CD4-positive, alpha-beta T cell treated with Interleukin-6 for 4 hours (primary cell): ENCODE results near the gene CETN3.

Experiments used
- DNase-seq: peaks from one replicate; pipeline ENCODE4 v3.0.0-alpha.2; 2020; ENCODE audit warnings: mixed read lengths

CETN3 gene

GRCh38 chr5:90409318-90410177 is at the start of gene CETN3:
TSS of gene CETN3 (minus strand) at chr5:90409756. CDS start at chr5:90409661, 95 bp downstream.
- DNase-seq, result peak; percentile 90

DNA sequence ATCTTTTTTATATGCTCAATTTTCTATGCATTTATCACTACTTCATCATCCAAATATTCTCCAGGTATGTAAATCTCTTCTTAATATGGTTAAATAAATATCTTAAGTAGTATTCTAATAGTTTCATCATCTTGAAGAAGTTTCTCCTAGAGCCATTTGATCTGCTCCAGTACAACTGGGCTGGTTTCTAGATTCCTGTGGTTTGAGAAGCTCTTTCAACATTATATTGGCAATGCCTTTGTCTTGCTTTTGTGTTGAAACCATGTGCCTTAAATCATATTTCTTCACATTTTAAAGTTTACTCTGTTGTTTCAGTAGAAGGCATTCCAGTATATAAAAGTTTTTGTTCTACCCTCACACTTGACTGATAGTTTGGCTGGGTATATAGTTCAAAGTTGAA is 37.4 kb upstream of the CETN3 start:
- DNase-seq, result no peak

GRCh38 chr5:90440644-90441043 is 31.1 kb upstream of the CETN3 start:
- DNase-seq, result no peak

GRCh38 chr5:90438100-90438499 is 28.5 kb upstream of the CETN3 start:
- no peak for DNase-seq

DNA sequence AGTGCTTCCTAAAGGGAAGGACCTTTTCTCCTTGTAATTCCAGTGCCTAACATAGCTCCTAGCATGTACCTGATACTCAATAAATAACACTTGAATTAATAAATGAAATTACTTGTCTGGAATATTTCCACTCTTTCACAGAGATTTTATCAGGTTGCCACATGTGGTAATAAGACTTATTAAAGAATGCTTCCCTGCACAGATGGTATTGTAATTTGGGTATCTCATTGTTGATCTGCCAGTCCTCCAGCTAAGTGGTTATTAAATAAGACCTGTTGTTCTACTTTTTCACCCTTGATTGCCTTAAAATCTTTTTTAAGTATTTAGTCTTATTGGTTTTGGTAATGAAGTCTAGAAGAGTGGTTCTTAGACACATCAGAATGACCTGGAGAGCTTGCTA is 28.1 kb upstream of the CETN3 start:
- no peak for DNase-seq

GRCh38 chr5:90434116-90434714 is 24.7 kb upstream of the CETN3 start:
- DNase-seq, result peak; percentile 58

- no peak for DNase-seq
These were observed 14.7 kb upstream of the CETN3 start for GRCh38 chr5:90424245-90424644.

GRCh38 chr5:90421136-90421535 is 11.6 kb upstream of the CETN3 start:
- no peak for DNase-seq

DNA sequence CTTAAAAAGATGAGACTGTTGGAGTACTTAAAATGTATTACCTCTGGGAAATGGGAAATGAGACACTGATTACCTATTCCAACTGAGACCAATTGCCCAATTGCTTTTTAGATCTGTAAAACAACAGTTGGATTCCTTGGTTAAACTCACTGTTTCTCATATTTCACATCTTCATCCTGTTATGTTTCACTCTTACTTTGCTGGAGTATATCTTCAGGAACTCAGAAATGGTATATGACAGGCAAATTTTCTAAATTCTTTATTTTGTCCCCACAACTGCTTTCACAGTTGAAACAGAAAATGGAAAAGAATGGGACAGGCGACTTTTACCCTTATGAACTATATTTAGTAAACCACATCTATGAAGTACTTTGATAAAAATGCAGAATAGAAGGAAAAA is 8.7 kb upstream of the CETN3 start:
- DNase-seq, result no peak

DNA sequence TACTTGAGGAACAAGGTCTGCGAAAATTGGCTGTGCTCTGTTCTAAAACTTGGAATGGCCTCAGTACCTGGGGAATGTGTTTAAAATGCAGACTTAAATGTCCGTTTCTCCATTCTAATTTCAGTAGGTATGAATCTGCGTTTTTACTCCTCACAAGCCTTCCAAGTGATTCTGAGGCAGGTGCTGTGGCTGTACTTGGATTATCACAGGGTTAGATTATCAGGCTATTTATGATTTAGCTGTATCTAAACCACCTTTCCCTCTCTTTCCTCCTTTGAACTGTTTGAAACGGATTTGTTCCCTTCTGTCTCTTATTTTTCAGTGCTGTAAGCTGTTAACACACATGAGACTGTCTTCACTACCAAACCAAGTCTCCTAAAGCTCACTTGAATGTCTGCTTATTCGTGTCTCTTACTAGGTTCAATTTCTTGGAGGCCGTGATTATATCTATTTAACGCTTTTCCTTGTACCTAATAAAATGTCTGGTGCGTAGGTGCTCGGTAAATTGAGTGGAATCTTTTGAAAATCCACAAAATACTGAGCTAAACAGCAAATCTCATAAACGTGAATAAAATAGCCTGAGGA is 714 bp upstream of the CETN3 start:
- no peak for DNase-seq

DNA sequence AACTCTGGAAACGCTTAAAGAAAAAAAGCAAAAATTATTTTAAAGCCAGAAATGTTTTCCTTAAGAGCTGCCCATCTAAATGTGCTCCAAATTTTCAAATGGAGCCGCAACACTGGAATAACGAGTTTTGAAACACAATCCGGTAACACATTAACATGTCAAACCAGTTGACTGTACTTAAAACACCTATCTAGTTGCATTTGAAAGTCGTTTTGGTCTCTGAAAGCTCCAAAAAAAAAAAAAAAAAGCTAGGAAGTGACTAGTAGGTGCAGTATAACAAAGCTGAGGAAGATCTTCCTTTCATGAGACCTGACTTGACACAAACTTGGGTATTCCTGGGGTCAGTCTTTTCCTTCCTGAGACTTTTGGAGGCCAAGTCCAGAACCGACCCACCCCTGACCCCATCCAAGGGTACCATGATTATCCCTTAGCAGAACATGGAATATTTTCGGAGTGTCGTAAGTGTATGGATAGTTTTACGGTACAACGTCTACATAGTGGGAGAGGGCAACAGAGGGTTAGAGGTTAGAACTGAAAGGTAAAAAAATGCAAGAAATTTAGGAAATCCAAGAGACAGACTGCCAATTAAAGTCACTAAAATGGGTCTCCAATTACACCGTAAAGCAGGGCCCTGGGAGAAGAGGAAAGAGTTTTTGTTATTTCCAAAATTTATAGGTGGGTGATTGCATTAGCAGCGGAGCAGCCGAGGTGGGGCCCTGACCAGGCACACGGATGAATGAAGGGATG is 812 bp downstream of the CETN3 start:
- no peak for DNase-seq

DNA sequence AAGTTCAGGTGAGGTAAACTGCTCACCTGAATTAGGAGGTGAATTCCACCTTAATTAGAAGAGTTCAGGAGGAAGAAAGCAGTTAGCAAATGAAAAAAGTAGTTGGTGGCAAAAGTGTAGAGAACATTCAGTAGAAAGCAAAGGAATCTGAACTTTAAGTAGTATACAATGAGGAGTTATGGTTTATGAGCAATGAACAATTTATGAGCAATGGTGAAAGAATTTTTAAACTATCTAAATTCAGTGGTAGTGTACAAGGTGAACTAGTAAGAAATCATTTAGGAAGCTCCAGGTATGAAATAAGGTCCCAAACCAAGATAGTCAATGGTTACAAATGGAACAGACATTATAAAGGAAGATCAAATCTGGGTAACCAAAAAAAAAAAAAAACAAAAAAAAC is 3.1 kb downstream of the CETN3 start:
- DNase-seq, result no peak

DNA sequence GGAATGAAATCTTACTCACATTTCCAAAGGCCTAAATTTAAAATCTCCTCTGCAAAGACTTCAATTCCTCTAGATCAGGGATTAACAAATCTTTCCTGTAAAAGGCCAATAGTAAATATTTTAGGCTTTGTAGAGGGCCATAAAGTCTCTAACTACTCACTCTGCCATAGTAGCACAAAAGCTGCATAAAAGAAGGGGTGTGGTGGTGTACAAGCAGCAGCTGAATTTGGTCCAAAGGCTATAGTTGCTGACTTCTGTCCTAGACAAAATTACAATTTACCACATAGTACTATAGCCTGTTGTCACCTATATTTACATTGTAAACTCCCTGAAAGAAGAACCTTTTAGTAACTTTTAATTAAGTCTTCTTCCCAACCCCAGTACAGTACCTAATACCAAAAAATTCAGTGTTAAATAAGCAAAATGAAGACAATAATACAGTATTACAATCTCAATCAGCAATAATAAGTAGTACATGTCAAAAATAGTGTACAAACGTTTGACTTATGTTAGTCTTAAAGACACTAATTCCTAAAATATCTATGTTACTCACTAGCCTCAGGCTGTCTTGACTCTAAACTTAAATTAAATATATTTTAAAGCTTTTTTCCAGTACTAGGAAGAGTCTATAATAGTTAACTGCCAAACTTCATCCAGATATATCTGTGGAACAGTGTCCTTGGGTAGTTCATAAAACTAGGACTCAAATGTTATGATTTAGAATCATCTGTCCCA is 6.9 kb downstream of the CETN3 start:
- DNase-seq, result no peak

- no peak for DNase-seq
These were observed 10.3 kb downstream of the CETN3 start for GRCh38 chr5:90399251-90399650.

DNA sequence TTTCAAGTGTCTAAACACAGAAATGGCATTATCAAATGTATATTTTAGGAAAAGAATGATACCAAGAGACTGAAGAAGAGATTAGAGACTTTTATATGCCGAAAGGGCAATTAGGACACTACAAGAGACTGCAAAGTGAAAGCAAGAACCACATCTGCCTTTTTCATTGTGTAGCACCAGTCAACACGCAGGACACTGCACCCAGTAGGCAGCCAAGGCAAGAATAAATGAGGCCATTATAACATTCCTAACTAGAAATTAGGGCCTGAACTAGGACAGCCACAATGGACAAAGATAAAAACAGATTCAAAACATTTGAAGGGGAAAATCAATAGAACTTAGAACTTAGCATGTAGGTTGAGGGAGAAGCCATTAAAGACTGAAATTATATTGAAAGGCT is 10.8 kb downstream of the CETN3 start:
- DNase-seq, result no peak

- no peak for DNase-seq
These were observed 14.6 kb downstream of the CETN3 start for GRCh38 chr5:90395005-90395404.

DNA sequence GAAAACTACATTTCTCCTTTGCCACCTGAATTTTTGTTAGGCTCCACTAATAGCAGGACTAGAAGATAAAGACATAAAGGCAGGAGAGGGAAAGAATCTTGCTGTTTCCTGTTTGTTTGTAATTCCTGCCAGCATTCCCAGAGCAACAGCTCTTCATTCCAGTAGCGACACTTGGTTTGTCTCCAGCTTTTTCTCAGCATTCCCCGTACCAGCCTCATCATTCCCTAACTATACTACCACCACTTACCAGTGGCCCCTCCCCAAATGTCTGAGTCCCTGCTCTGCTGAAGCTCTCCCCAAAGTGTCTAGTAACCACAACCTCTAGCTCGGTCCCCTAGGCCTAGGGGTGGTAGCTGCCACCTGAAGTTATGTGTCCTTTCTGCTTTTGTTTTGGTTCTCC is 18.6 kb downstream of the CETN3 start:
- DNase-seq, result no peak

DNA sequence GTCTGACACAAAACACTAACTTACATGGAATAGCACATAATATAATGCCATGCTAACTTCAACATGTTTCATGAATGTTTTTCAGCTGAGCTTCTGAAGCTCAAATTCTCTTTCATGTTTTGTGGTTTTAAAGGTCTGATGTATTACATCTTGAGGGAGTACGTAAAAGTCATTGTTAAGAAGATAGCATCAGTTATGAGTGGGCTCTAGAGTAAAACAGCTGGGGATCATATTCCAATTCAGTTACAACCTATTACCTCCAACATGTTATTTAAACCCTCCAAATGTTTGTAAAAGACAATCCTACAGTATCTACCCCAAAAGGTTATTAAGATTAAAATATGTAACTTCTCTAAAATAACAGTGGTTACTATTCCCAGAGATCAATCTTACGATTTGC is 19.2 kb downstream of the CETN3 start:
- DNase-seq, result no peak

DNA sequence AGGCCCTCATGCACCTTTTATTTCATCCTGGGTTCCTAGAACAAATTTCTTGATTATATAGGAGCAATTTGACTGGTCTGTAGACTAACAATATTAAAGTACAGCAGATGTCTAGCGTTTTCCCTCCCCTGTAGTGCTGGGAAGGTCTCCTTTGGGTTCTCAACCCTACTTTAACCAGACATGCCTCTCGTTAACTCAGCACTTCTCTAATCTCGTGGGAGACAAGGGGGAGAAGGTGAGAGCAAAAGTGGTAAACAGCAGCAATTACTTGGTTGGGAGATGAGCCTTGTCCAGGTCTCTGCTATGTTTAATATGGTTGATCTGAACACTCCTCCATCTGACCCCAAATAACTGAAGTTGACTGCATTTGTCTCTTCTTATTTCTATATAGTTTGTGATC is 22.0 kb downstream of the CETN3 start:
- DNase-seq, result no peak

DNA sequence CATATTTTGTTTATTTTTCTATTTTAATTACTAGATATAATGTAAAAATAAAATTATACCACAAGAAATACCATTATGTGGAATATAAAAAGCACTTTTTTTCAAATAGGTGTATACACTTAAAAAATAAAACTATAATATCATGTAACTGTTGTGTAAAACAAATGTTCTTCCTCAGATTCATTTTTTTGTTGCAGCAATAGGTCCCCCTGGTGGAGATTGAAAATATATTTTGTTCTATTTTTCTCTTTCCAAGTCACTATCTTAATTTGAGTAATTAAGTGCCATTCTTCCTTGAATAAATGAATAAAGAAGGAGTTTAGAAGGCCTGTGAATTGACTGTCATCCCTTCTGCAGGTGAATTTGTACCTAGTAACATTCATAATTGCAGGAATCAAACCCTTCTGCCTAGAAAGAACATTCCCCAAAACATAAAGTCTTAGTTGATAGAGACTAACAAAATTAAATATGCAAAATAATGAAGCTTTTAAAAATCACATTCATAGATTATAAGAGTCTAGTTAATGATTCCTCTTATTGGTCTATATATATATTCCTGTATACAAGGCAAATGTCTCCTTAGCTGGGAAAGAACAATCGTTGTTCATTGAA is 23.4 kb downstream of the CETN3 start:
- DNase-seq, result no peak

DNA sequence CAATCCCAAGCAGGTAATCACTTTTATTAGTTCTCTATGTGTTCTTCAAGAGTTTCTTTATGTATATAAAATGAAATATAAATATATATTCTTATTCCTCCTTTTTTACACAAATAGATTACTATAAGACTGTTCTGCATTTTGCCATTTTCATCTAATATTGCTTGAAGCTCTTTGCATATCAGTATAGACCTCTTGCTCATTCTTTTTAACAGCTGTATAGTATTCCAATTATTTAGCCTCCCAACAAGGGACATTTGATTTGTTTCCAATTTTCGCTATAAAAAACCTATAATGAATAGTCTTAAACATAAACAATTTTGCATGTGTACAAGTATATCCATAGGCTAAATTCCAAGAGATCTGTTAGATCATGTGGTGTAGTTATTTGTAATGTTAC is 25.2 kb downstream of the CETN3 start:
- no peak for DNase-seq

GRCh38 chr5:90383903-90384302 is 25.7 kb downstream of the CETN3 start:
- no peak for DNase-seq
